T-helper 17 cell (primary cell): ENCODE results near the gene MIA2. TPM values are rescaled to one million over a fixed set of nuclear protein-coding genes. Genes with fewer than 3 reads are reported as not detected.
"Not testable (repeated sequence)": the region's sequence is repeated elsewhere in the genome, so short reads cannot be mapped to it uniquely, and the experiment has no call there.

ENCODE experiments used
- ATAC-seq: fragments of 150-1000 bp; cut with Tn5 transposase; 2 replicates; pipeline ENCODE4 v1.10.0; 2021; ENCODE audit warnings: mild to moderate bottlenecking, moderate library complexity
- DNase-seq, 3 donors: peaks; one replicate each; pipeline versions ENCODE4 v3.0.0 to v3.0.0-alpha.2; 2020 to 2021
- H3K9me3 ChIP-seq: one replicate; pipeline ENCODE4 v1.7.0; 2013; ENCODE audit warnings: low read length, mild to moderate bottlenecking; ENCODE audit not compliant: control insufficient read depth, poor library complexity, severe bottlenecking
- H3K27ac Mint-ChIP-seq: one replicate; pipeline ENCODE4 v1.8.0; 2022; ENCODE audit warnings: mild to moderate bottlenecking, moderate library complexity, mixed read lengths
- H3K27me3 Mint-ChIP-seq: one replicate; pipeline ENCODE4 v1.8.0; 2022; ENCODE audit warnings: mixed read lengths
- H3K36me3 Mint-ChIP-seq: one replicate; pipeline ENCODE4 v1.8.0; 2022; ENCODE audit warnings: low read depth, mixed read lengths
- H3K4me1 Mint-ChIP-seq: one replicate; pipeline ENCODE4 v1.8.0; 2022; ENCODE audit warnings: mild to moderate bottlenecking, mixed read lengths
- H3K4me3 Mint-ChIP-seq: one replicate; pipeline ENCODE4 v1.8.0; 2022; ENCODE audit warnings: mild to moderate bottlenecking, moderate library complexity, mixed read lengths
- total RNA-seq, 4 donors: library from RNA in 2 of 4; stranded (reverse) in 2 of 4; gene quantifications; one replicate each; pipeline ENCODE4 v1.2.3 and lab custom pipeline; 2022 to 2026

The MIA2 gene
- total RNA-seq, 2 donors from 2014 or later = 22.2 to 23.4 TPM

GRCh38 chr14:39302124-39302810 is 68.6 kb downstream of the MIA2 start:
- Mint-ChIP-seq H3K4me3 (no peak overlapping the region), H3K36me3 (peaks cover 6% of the 10 kb centered on the region)
- no peak for ATAC-seq

GRCh38 chr14:39303115-39303514 is 69.4 kb downstream of the MIA2 start:
- no peaks in the 10 kb centered on the region for H3K9me3 ChIP-seq
- Mint-ChIP-seq H3K36me3 (peaks cover 2% of the 10 kb centered on the region), H3K27ac (no peak overlapping the region), H3K4me1 (peaks cover 4% of the 10 kb centered on the region), H3K4me3 (no peak overlapping the region), H3K27me3 (no peaks in the 10 kb centered on the region)
- ATAC-seq (no peak), DNase-seq (no peak)

More at GRCh38 chr14:39302124-39302810, 68.6 kb downstream of the MIA2 start:
- Mint-ChIP-seq H3K4me1 (peaks cover 4% of the 10 kb centered on the region), H3K27me3 (no peaks in the 10 kb centered on the region), H3K27ac (peak overlapping the region; percentile 9)
- no peak for DNase-seq
- no peaks in the 10 kb centered on the region for H3K9me3 ChIP-seq

GRCh38 chr14:39307815-39308214 is 74.1 kb downstream of the MIA2 start:
- H3K27ac Mint-ChIP-seq = no peak overlapping the region
- H3K27me3 Mint-ChIP-seq = no peaks in the 10 kb centered on the region
- peaks cover 9% of the 10 kb centered on the region for H3K36me3 Mint-ChIP-seq
- H3K4me3 Mint-ChIP-seq = no peak overlapping the region
- H3K4me1 Mint-ChIP-seq = peaks cover 10% of the 10 kb centered on the region
- DNase-seq = no peak
- H3K9me3 ChIP-seq = no peaks in the 10 kb centered on the region
- no peak for ATAC-seq

GRCh38 chr14:39310051-39310450 is 76.3 kb downstream of the MIA2 start:
- H3K4me1 Mint-ChIP-seq = peaks cover 9% of the 10 kb centered on the region
- no peak for ATAC-seq
- H3K27me3 Mint-ChIP-seq = no peaks in the 10 kb centered on the region
- H3K27ac Mint-ChIP-seq = peak overlapping the region; percentile 57
- H3K36me3 Mint-ChIP-seq = peaks cover 9% of the 10 kb centered on the region
- no peak overlapping the region for H3K4me3 Mint-ChIP-seq
- no peak for DNase-seq
- no peaks in the 10 kb centered on the region for H3K9me3 ChIP-seq

- Mint-ChIP-seq H3K27me3 (no peaks in the 10 kb centered on the region), H3K27ac (peak overlapping the region; percentile 27), H3K4me1 (peaks cover 2% of the 10 kb centered on the region), H3K36me3 (peaks cover 7% of the 10 kb centered on the region), H3K4me3 (no peak overlapping the region)
- no peaks in the 10 kb centered on the region for H3K9me3 ChIP-seq
- no peak for ATAC-seq
- DNase-seq = no peak
These were observed 82.2 kb downstream of the MIA2 start for GRCh38 chr14:39315859-39316444.

GRCh38 chr14:39316830-39317553 is 83.3 kb downstream of the MIA2 start:
- Mint-ChIP-seq H3K27ac (peak overlapping the region; percentile 27), H3K4me3 (no peak overlapping the region), H3K4me1 (peaks cover 2% of the 10 kb centered on the region), H3K36me3 (peaks cover 7% of the 10 kb centered on the region), H3K27me3 (no peaks in the 10 kb centered on the region)
- no peaks in the 10 kb centered on the region for H3K9me3 ChIP-seq
- no peak for DNase-seq
- ATAC-seq = no peak

GRCh38 chr14:39318574-39318973 is 84.9 kb downstream of the MIA2 start:
- no peak overlapping the region for H3K4me3 Mint-ChIP-seq
- no peaks in the 10 kb centered on the region for H3K27me3 Mint-ChIP-seq
- no peak for DNase-seq
- peaks cover 2% of the 10 kb centered on the region for H3K4me1 Mint-ChIP-seq
- H3K9me3 ChIP-seq = no peaks in the 10 kb centered on the region
- peaks cover 7% of the 10 kb centered on the region for H3K36me3 Mint-ChIP-seq
- ATAC-seq = no peak
- H3K27ac Mint-ChIP-seq = no peak overlapping the region

- no peaks in the 10 kb centered on the region for H3K9me3 ChIP-seq
- no peak overlapping the region for H3K4me3 Mint-ChIP-seq
- no peaks in the 10 kb centered on the region for H3K27me3 Mint-ChIP-seq
- peaks cover 7% of the 10 kb centered on the region for H3K36me3 Mint-ChIP-seq
- H3K4me1 Mint-ChIP-seq = peaks cover 2% of the 10 kb centered on the region
- H3K27ac Mint-ChIP-seq = no peak overlapping the region
- DNase-seq = no peak
- no peak for ATAC-seq
These were observed 85.7 kb downstream of the MIA2 start for GRCh38 chr14:39319381-39319780.

- Mint-ChIP-seq H3K36me3 (peaks cover 7% of the 10 kb centered on the region), H3K27me3 (no peaks in the 10 kb centered on the region), H3K4me3 (no peak overlapping the region), H3K27ac (no peak overlapping the region), H3K4me1 (peaks cover 2% of the 10 kb centered on the region)
- DNase-seq (no peak), ATAC-seq (no peak)
- H3K9me3 ChIP-seq = no peaks in the 10 kb centered on the region
These were observed 86.6 kb downstream of the MIA2 start for GRCh38 chr14:39320318-39320717.

GRCh38 chr14:39322807-39323206 is 89.1 kb downstream of the MIA2 start:
- H3K4me3 Mint-ChIP-seq = no peak overlapping the region
- no peaks in the 10 kb centered on the region for H3K27me3 Mint-ChIP-seq
- DNase-seq (no peak), ATAC-seq (no peak)
- H3K4me1 Mint-ChIP-seq = peaks cover 2% of the 10 kb centered on the region
- H3K27ac Mint-ChIP-seq = no peak overlapping the region
- H3K9me3 ChIP-seq = no peaks in the 10 kb centered on the region
- H3K36me3 Mint-ChIP-seq = peaks cover 6% of the 10 kb centered on the region

GRCh38 chr14:39324097-39324496 is 90.4 kb downstream of the MIA2 start:
- ATAC-seq (no peak), DNase-seq (no peak)
- no peaks in the 10 kb centered on the region for H3K27me3 Mint-ChIP-seq
- peaks cover 8% of the 10 kb centered on the region for H3K4me1 Mint-ChIP-seq
- H3K36me3 Mint-ChIP-seq = peaks cover 9% of the 10 kb centered on the region
- H3K27ac Mint-ChIP-seq = no peak overlapping the region
- no peak overlapping the region for H3K4me3 Mint-ChIP-seq
- H3K9me3 ChIP-seq = no peaks in the 10 kb centered on the region

GRCh38 chr14:39339003-39339402 is 105.3 kb downstream of the MIA2 start:
- Mint-ChIP-seq H3K36me3 (peaks cover 16% of the 10 kb centered on the region), H3K27me3 (no peaks in the 10 kb centered on the region)

GRCh38 chr14:39341126-39341525 is 107.4 kb downstream of the MIA2 start:
- H3K27me3 Mint-ChIP-seq, H3K27ac Mint-ChIP-seq, DNase-seq, H3K4me1 Mint-ChIP-seq, ATAC-seq, H3K4me3 Mint-ChIP-seq, H3K9me3 ChIP-seq: not testable (repeated sequence)
- peaks cover 14% of the 10 kb centered on the region for H3K36me3 Mint-ChIP-seq

More at GRCh38 chr14:39339003-39339402, 105.3 kb downstream of the MIA2 start:
- no peak for ATAC-seq
- H3K27ac Mint-ChIP-seq = no peak overlapping the region
- H3K9me3 ChIP-seq = no peaks in the 10 kb centered on the region
- H3K4me3 Mint-ChIP-seq = no peak overlapping the region
- peaks cover 13% of the 10 kb centered on the region for H3K4me1 Mint-ChIP-seq
- DNase-seq = no peak
